ENCODE measurements around the gene SPOCD1.

GRCh38 chr1:31776032-31776431 lies 39.8 kb downstream of the SPOCD1 start:
- TF ChIP-seq YY1 (IDR thresholded peaks at IDR 0.05; ENCODE audit: low read depth): no peak
- no peak for TF ChIP-seq RAD21 (IDR thresholded peaks at IDR 0.05; ENCODE audit: low read depth)
- no peak for TF ChIP-seq MAX (IDR thresholded peaks at IDR 0.05)
- TF ChIP-seq FOXM1 (IDR thresholded peaks at IDR 0.05; ENCODE audit: borderline replicate concordance, low read depth): no peak
- no peak for TF ChIP-seq CREB1 (IDR thresholded peaks at IDR 0.05; ENCODE audit: low read depth)
- no peak for TF ChIP-seq CEBPB (IDR thresholded peaks at IDR 0.05)
- TF ChIP-seq EP300 (IDR thresholded peaks at IDR 0.05; ENCODE audit: borderline replicate concordance): no peak
- no peak for TF ChIP-seq TAF1 (IDR thresholded peaks at IDR 0.05; ENCODE audit: low read depth)
- TF ChIP-seq EGR1 (IDR thresholded peaks at IDR 0.05): no peak
- TF ChIP-seq REST (IDR thresholded peaks at IDR 0.05; ENCODE audit: low read depth): no peak
- no peak for TF ChIP-seq USF1 (IDR thresholded peaks at IDR 0.05)

Data from Ishikawa (cell line).